ENCODE results near the gene LKAAEAR1. TPM values are rescaled to one million over a fixed set of nuclear protein-coding genes. Genes with fewer than 3 reads are reported as not detected.

LKAAEAR1 gene
- total RNA-seq, 1 donor from 2014 or later: not detected

GRCh38 chr20:64110411-64111068, 26.3 kb upstream of the LKAAEAR1 start:
- DNase-seq: no peak

- peak; percentile 53 for DNase-seq
Measured at GRCh38 chr20:64109831-64110391, 25.7 kb upstream of the LKAAEAR1 start.

DNA sequence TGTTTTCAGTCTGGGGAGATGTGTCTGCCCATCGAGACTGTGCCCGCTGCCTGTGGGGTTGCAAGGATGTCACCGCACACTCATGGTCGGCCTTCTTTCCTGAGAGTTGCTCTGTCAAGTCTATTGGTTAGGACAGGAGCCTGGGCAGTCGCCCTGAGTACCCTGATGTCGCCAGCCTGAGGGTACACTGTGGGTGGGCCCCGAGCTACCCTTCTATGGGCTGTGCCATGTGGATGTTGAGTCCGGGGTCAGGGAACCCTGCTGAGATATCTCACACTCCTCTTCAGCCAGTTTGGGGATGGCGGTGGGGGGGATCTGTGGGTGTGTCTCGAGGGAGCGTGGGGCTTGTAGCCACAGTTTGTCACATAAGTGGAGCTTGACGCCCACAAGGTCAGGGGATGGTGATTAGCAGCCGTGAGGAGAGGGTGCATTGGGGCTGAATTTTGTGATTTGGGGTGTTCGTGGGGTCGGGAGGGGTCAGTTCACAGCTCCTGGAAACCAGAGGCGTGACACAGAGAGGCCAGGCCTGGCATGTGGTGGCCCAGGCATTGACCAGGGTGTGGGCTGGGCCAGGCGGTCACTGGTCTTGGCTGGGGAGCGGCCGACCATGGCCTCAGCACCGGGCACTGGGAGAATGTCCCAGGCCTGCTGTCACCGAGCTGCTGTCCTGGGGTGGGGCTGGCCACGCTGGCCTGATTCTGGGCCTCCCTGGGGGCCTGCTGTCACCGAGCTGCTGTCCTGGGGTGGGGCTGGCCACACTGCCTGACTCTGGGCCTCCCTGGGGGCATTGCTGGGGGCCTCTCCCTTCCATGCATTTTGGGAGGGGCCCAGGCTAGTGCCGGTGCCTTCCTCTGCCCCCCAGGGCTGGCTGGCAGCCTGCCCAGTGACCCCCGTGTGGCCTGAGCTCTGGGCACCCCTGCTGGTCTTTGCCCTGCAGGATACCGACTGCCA, 24.8 kb upstream of the LKAAEAR1 start:
- no peak for DNase-seq

DNA sequence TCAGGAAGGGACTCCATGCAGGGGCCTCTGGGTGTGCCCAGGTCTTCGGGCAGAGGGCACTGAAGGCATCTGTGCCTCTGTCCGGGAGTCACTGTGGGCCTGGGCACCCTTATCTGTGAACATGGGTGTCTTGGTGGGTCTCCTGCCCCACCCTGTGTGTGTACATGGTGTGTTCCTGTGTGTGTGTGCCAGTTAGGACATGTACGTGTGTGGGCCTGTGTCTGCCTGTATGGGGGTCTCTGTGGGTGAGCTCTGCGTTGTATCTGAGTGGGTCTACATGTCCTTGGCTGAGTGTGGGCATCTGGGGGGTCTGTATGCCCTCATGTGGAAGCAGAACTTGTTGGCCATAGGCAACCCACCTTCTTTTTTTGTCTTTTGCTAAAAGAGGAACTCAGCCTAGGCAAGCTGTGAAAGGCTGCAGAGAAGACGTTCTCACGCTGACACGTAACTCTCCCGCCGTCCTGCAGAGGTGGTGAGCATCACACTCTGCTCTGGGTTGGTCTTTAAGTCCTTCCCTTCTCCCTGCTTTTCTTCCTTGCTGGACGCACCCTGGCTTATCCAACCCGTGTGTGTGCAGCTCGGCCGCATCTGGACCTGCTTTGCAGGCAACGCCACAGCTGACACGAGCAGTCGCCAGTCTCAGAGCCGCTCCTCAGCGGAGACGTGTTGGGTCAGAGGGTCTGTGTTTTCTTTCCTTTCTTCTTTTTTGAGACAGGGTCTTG, 23.7 kb upstream of the LKAAEAR1 start:
- peak; percentile 37 for DNase-seq

- DNase-seq: peak; percentile 55
Measured at GRCh38 chr20:64106981-64107735, 23.0 kb upstream of the LKAAEAR1 start, which contains the start of gene NPBWR2. Gene NPBWR2, minus strand, starts transcription at chr20:64107565. Its CDS starts 734 bp downstream, at chr20:64106831.

DNA sequence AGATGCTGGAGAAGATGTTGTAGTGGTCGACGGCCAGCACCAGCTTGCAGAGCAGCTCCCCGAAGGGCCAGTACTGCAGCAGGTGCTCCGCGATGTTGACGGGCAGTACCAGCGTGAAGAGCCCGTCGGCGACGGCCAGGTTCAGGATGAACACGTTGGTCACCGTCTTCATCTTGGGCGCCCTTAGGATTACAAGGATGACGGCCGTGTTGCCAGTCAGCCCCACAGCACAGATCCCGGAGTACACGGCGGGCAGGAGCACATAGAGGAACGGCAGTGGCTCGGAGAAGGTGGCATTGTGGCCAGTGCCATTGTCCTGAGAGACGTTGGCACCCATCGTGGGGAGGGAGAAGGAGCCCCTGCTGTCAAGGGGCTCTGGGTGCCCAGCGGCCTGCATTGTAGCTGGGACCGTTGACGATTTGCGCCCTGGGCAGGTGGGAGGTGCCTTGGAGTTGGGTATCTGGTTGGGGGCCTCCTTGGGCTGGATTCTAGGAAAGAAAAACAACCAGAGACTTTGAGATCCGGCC, 22.3 kb upstream of the LKAAEAR1 start:
- no peak for DNase-seq

GRCh38 chr20:64105846-64106434, 21.7 kb upstream of the LKAAEAR1 start:
- DNase-seq: no peak

DNA sequence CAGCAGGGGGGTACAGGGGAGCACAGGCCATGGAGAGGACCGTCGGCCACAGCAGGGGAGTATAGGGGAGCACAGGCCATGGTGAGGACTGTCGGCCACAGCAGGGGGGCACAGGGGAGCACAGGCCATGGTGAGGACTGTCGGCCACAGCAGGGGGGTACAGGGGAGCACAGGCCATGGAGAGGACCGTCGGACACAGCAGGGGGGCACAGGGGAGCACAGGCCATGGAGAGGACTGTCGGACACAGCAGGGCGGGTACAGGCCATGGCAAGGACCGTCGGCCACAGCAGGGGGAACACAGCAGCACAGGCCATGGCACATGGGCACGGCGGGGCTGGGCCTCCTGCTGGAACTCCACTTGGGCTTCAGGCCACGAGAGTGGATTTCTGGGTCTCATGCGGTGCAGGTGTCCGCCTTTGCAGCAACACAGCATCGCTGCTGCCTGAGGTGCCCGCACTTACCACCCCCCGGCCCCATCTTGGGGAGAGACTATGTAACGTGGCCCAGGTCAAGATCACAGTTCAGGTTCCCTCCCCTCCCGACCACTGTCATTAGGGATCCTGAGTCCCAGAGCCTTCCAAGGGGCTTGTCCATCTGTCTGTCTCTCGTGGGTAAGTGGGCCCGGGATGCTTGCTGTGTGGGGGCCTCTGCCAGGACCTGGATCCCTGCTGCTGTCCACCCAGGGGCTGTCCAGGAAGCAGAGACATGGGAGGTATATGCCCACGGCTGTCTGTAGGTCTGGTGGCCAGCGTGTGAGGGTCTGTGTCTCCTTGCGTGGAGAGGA, 20.7 kb upstream of the LKAAEAR1 start:
- DNase-seq: no peak

GRCh38 chr20:64103871-64104666, 19.9 kb upstream of the LKAAEAR1 start:
- DNase-seq: no peak

GRCh38 chr20:64102647-64103354, 18.6 kb upstream of the LKAAEAR1 start:
- peak; percentile 63 for DNase-seq

- no peak for DNase-seq
Measured at GRCh38 chr20:64101731-64102621, 17.8 kb upstream of the LKAAEAR1 start.

DNA sequence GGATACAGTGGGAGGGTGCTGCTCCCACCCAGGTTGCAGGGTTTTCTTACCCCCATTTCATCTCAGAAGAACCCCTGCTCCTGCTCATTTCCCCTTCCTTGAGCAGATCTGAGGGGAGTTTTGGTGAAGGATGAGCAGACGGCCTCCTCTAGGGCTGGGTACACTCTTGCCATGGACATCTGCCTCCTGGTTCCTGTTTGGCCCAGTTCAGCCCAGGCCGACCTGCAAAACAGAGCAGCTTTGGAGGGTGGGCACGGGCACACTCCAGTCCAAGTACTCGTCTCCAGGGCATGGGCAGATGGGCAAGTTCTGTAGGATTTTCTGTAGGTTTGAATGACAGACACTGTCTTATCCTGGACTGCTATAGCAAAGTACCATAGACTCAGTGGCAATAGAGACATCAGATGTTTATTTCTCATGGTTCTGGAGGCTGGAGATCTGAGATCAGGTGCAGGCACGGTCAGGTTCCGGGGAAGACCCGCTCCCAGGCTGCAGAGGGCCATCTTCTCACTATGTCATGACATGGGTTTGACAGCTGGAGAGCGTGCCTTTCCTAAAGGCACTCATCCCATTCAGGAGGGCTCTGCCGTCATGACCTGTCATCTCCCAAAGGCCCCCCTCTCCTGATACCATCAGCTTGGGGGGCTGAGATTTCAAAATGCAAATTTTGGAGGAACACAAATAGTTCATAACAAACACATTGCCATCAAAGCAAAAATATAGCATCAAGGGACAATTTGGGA, 16.9 kb upstream of the LKAAEAR1 start:
- no peak for DNase-seq

- no peak for DNase-seq
Measured at GRCh38 chr20:64100566-64100888, 16.3 kb upstream of the LKAAEAR1 start.

- no peak for DNase-seq
Measured at GRCh38 chr20:64099880-64100565, 15.8 kb upstream of the LKAAEAR1 start.

- DNase-seq: peak; percentile 93
Measured at GRCh38 chr20:64099086-64099786, 15.0 kb upstream of the LKAAEAR1 start.

All from tongue (tissue), 2 donors.